Calu3 (cell line): Measurements from ENCODE around the gene DNAJC19. TPM values are rescaled to one million over a fixed set of nuclear protein-coding genes. Genes with fewer than 3 reads are reported as not detected.
A peak's percentile ranks its signal among the peaks of the same experiment; 100 is the strongest.

Source experiments
- BruUV-seq: library from RNA; stranded (reverse); fragments of 400-500 nt; replicated peaks from 2 replicates; lab custom pipeline; 2021; lab: Mats Ljungman, UMichigan
- CTCF ChIA-PET: fragments of 300-600 bp; sonication (Branson Sonifier 250); formaldehyde crosslinking; loops from one replicate; lab custom pipeline; 2022; ENCODE audit warnings: antibody characterized with exemption; lab: Charles Lee
- DNase-seq: peaks from one replicate; pipeline ENCODE4 v3.0.0; 2022
- H3K27ac Mint-ChIP-seq: one replicate; pipeline ENCODE4 v1.8.0; 2022; ENCODE audit warnings: mixed read lengths; ENCODE audit not compliant: unreplicated experiment
- H3K27me3 Mint-ChIP-seq: one replicate; pipeline ENCODE4 v1.8.0; 2022; ENCODE audit warnings: mixed read lengths; ENCODE audit not compliant: unreplicated experiment
- H3K36me3 Mint-ChIP-seq: one replicate; pipeline ENCODE4 v1.8.0; 2022; ENCODE audit warnings: mild to moderate bottlenecking, moderate library complexity, mixed read lengths; ENCODE audit not compliant: insufficient read depth, unreplicated experiment
- H3K4me1 Mint-ChIP-seq: one replicate; pipeline ENCODE4 v1.8.0; 2022; ENCODE audit warnings: mild to moderate bottlenecking, low read depth, mixed read lengths; ENCODE audit not compliant: unreplicated experiment
- H3K4me3 Mint-ChIP-seq: one replicate; pipeline ENCODE4 v1.8.0; 2022; ENCODE audit warnings: mild to moderate bottlenecking, low read depth, moderate library complexity, mixed read lengths; ENCODE audit not compliant: unreplicated experiment
- H3K9me3 Mint-ChIP-seq: one replicate; pipeline ENCODE4 v1.8.0; 2022; ENCODE audit warnings: low read depth, mixed read lengths; ENCODE audit not compliant: unreplicated experiment
- intact Hi-C: fragments of 100-400 bp; cut with micrococcal nuclease; formaldehyde crosslinking; loops from one replicate; pipeline ENCODE4 v1.10.0; 2022; ENCODE audit not compliant: unreplicated experiment
- total RNA-seq: library from RNA; stranded (reverse); gene quantifications from 2 replicates; pipeline ENCODE4 v1.2.3, GENCODE V29; 2022
- TF ChIP-seq, protein P1 (sequence below): fragments of 200-600 bp; IDR thresholded peaks from one replicate; pipeline ENCODE4 v1.8.0; 2022; ENCODE audit warnings: antibody characterized with exemption; ENCODE audit not compliant: unreplicated experiment

DNAJC19 gene
- total RNA-seq, 1 experiment from 2014 or later = 90.0 TPM

DNA sequence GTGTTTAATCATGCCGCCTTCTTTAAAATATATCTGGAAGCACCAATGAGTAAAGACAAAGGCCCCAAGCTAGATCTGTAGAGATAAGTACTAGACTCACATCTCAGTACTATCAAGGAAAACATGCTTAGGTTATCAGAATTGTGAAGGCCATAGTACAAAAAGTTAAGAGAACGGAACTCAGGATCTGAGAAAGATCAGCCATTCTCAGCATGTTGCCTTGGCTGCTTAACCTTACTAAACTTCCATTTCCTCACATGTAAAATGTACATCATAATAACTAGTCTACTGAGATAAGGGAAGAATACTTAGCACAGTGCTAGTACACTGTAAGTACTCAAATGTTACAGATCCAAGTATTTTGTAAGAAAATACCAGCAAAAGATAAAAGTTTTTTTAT is 7.6 kb downstream of the DNAJC19 start:
- BruUV-seq = no TSS peak
- intact Hi-C loops = loop anchor here (10.0 kb wide), 2 partner anchors 293 to 367 kb away; no protein-coding TSS in a partner anchor
- no peak for DNase-seq
- H3K9me3 Mint-ChIP-seq = no peaks in the 10 kb centered on the region
- no peak overlapping the region for H3K4me3 Mint-ChIP-seq
- CTCF ChIA-PET = no interaction called here
- no peak overlapping the region for H3K27ac Mint-ChIP-seq
- peaks cover 71% of the 10 kb centered on the region for H3K36me3 Mint-ChIP-seq
- no peaks in the 10 kb centered on the region for H3K27me3 Mint-ChIP-seq
- TF ChIP-seq, protein P1, sequence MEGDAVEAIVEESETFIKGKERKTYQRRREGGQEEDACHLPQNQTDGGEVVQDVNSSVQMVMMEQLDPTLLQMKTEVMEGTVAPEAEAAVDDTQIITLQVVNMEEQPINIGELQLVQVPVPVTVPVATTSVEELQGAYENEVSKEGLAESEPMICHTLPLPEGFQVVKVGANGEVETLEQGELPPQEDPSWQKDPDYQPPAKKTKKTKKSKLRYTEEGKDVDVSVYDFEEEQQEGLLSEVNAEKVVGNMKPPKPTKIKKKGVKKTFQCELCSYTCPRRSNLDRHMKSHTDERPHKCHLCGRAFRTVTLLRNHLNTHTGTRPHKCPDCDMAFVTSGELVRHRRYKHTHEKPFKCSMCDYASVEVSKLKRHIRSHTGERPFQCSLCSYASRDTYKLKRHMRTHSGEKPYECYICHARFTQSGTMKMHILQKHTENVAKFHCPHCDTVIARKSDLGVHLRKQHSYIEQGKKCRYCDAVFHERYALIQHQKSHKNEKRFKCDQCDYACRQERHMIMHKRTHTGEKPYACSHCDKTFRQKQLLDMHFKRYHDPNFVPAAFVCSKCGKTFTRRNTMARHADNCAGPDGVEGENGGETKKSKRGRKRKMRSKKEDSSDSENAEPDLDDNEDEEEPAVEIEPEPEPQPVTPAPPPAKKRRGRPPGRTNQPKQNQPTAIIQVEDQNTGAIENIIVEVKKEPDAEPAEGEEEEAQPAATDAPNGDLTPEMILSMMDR = no peak
- H3K4me1 Mint-ChIP-seq = no peaks in the 10 kb centered on the region

DNA sequence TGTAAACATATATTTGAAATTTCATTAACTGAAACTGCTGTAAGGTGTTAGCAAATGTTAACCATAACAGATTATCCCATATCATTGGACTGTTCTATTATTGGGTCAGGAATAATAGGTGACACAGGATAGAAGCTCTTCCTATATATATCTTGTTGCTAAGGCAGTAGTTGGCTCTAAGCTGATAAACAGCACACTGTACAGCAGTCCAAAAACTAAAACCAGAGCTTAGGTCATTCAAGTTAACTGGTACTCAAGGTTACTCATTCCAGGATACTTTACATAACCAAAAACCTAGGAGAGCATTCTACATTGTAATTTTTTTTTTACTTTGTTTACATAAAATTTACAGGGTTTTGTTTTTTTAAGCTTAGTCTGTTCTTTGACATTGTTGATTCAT is 8.9 kb downstream of the DNAJC19 start:
- TF ChIP-seq, protein P1 = no peak
- no peaks in the 10 kb centered on the region for H3K9me3 Mint-ChIP-seq
- intact Hi-C loops = loop anchor here (10.0 kb wide), 2 partner anchors 294 to 366 kb away; no protein-coding TSS in a partner anchor
- BruUV-seq = no TSS peak
- H3K4me3 Mint-ChIP-seq = no peak overlapping the region
- H3K36me3 Mint-ChIP-seq = peaks cover 75% of the 10 kb centered on the region
- H3K27ac Mint-ChIP-seq = peak overlapping the region; percentile 44
- H3K4me1 Mint-ChIP-seq = no peaks in the 10 kb centered on the region
- CTCF ChIA-PET = interaction anchor here (1.1 kb wide), 1 partner anchor 9 kb away, joined by 3 read pairs; the partner anchor contains the start of gene DNAJC19
- no peak for DNase-seq
- no peaks in the 10 kb centered on the region for H3K27me3 Mint-ChIP-seq

DNA sequence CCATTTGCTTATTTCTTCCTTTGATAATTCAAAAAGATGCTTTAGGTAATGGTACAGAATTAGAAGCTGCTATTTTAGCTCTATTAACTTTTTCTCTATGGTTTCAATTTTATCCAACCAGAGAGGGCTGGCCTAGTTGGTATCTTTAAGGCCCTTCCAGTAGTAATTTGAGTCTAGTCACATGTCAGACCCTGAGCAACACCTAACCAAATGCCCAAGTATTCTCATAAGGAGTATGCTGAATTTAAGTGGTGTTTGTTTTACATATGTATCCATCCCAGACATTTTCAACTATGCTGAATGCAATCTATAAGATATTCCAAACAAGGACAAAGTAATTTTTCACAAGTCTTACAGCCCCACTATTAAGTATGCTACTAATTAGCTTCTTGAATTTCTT is 9.6 kb downstream of the DNAJC19 start:
- DNase-seq = no peak
- BruUV-seq = no TSS peak
- Mint-ChIP-seq H3K9me3 (no peaks in the 10 kb centered on the region), H3K4me3 (no peak overlapping the region), H3K36me3 (peaks cover 80% of the 10 kb centered on the region), H3K27ac (no peak overlapping the region), H3K27me3 (no peaks in the 10 kb centered on the region), H3K4me1 (no peaks in the 10 kb centered on the region)
- intact Hi-C loops = loop anchor here (10.0 kb wide), 2 partner anchors 295 to 365 kb away; no protein-coding TSS in a partner anchor
- TF ChIP-seq, protein P1 = no peak
- CTCF ChIA-PET = interaction anchor here (1.1 kb wide), 1 partner anchor 9 kb away, joined by 3 read pairs; the partner anchor contains the start of gene DNAJC19

DNA sequence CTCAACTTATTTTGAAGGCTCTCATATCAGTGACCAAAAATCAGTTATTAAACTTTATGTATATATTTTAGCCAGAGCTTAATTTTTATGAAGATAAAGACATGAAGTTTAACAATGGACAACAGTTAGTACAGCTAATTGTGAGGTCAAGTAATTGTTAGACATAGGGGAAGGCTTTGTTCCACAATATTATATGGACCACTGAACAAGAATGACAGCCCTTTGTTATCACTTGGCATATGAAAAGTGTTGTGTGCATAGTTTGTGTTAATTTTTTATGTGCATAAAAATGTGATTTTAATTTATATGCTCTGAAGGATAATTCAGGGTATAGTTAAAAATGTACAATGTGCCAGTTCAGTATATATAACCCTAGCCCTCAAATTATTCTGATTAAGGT is 12.0 kb downstream of the DNAJC19 start:
- no peak for DNase-seq
- TF ChIP-seq, protein P1 = no peak
- H3K27me3 Mint-ChIP-seq = no peaks in the 10 kb centered on the region
- intact Hi-C loops = no loop called here
- CTCF ChIA-PET = interaction anchor here (0.9 to 1.0 kb wide), 2 partner anchors 16 to 65 kb away, joined by 3 to 4 read pairs; partner anchors contain the start of gene FXR1
- no TSS peak for BruUV-seq
- H3K4me1 Mint-ChIP-seq = no peaks in the 10 kb centered on the region
- H3K36me3 Mint-ChIP-seq = peaks cover 78% of the 10 kb centered on the region
- H3K9me3 Mint-ChIP-seq = no peaks in the 10 kb centered on the region
- H3K4me3 Mint-ChIP-seq = no peak overlapping the region
- no peak overlapping the region for H3K27ac Mint-ChIP-seq
